SJSA1 (cell line): Measurements from ENCODE around the gene TEX19. TPM values are rescaled to one million over a fixed set of nuclear protein-coding genes. Genes with fewer than 3 reads are reported as not detected.
"Not testable (repeated sequence)": the region's sequence is repeated elsewhere in the genome, so short reads cannot be mapped to it uniquely, and the experiment has no call there.

ENCODE experiments used
- DNase-seq, 2 experiments: peaks; one replicate each; pipeline ENCODE4 v3.0.0-alpha.2; 2015 to 2020; ENCODE audit warnings: low spot score in 2 of 2, low read depth in 1 of 2
- H3K27ac ChIP-seq: fragments of 250-450 bp; sonication (Bioruptor Pico); 2 replicates; pipeline ENCODE4 v1.5.1; 2020; ENCODE audit warnings: mild to moderate bottlenecking, moderate library complexity
- H3K27me3 ChIP-seq: fragments of 250-450 bp; sonication (Bioruptor Pico); replicated peaks from 2 replicates; pipeline ENCODE4 v1.5.1; 2020; ENCODE audit warnings: mild to moderate bottlenecking, moderate library complexity
- H3K36me3 ChIP-seq: fragments of 250-450 bp; sonication (Bioruptor Pico); 2 replicates; pipeline ENCODE4 v1.5.1; 2020; ENCODE audit warnings: mild to moderate bottlenecking
- H3K4me1 ChIP-seq: fragments of 250-450 bp; sonication (Bioruptor Pico); replicated peaks from 2 replicates; pipeline ENCODE4 v1.6.1; 2021; ENCODE audit warnings: mild to moderate bottlenecking
- H3K4me3 ChIP-seq: fragments of 250-450 bp; sonication (Bioruptor Pico); 2 replicates; pipeline ENCODE4 v1.5.1; 2020; ENCODE audit warnings: mild to moderate bottlenecking
- H3K9me3 ChIP-seq: fragments of 250-450 bp; sonication (Bioruptor Pico); replicated peaks from 2 replicates; pipeline ENCODE4 v1.5.1; 2020; ENCODE audit warnings: mild to moderate bottlenecking
- total RNA-seq: library from RNA; depleted of rRNA; stranded (reverse); fragments of >200 nt; shearing (Covaris generic); gene quantifications from 2 replicates; pipeline ENCODE4 v1.2.3, GENCODE V29; 2014

The TEX19 gene
- total RNA-seq, 1 experiment from 2014 or later: 0.34 TPM

- H3K9me3 ChIP-seq: no peaks in the 10 kb centered on the region
- H3K27me3 ChIP-seq: no peaks in the 10 kb centered on the region
- H3K4me1 ChIP-seq: peaks cover 47% of the 10 kb centered on the region
- H3K27ac ChIP-seq: peak overlapping the region; percentile 42
- DNase-seq: peak; percentile 84 to 86
- H3K4me3 ChIP-seq: peak overlapping the region; percentile 26
- no peaks in the 10 kb centered on the region for H3K36me3 ChIP-seq
These were observed 20.0 kb upstream of the TEX19 start for GRCh38 chr17:82338858-82339633.

DNA sequence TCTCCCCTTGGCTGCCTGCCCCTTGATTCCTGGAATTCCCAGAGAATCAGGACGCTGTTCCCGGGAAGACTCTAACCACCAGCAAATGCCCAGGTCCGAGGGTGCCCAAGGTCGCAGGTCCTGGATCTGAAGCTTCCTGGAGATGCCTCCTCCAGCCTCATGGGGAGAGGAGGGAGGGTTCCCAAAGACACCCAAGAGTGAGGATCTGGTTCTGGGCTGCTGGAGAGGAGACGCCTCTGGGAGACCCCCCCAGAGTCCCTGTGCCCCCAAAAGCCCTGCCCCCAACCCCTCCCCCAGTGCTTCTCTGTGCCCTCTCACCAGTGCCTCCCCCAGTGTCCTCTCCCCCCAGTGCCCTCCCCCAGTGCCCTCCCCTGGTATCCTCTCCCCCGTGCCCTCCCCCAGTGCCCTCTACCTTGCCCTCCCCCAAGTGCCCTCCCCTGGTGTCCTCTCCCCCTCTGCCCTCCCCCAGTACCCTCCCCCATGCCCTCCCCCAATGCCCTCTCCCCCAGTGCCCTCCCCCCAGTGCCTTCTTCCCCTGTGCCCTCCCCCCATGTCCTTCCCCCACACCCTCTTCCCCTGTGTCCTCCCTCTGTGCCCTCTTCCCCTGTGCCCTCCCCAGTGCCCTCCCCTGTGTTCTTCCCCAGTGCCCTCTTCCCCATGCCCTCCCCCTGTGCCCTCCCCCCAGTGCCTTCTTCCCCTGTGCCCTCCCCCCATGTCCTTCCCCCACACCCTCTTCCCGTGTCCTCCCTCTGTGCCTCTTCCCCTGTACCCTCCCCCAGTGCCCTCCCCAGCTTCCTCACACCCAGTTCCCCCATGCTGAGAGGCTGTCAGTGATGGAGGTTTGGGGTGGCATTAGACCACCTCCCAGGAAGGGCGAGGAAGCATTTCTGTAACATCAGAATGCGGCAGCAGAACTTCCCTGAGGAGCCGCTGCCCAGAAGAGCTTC lies 19.1 kb upstream of the TEX19 start:
- no peak for DNase-seq
- H3K9me3 ChIP-seq: no peaks in the 10 kb centered on the region
- H3K27ac ChIP-seq: peak overlapping the region; percentile 42
- H3K4me3 ChIP-seq: peak overlapping the region; percentile 26
- no peaks in the 10 kb centered on the region for H3K36me3 ChIP-seq
- H3K27me3 ChIP-seq: no peaks in the 10 kb centered on the region
- H3K4me1 ChIP-seq: peaks cover 46% of the 10 kb centered on the region

GRCh38 chr17:82342361-82343079 lies 16.5 kb upstream of the TEX19 start:
- Histone ChIP-seq H3K36me3 (no peaks in the 10 kb centered on the region), H3K9me3 (no peaks in the 10 kb centered on the region), H3K27ac (no peak overlapping the region), H3K4me1 (peaks cover 33% of the 10 kb centered on the region), H3K27me3 (no peaks in the 10 kb centered on the region), H3K4me3 (no peak overlapping the region)
- no peak for DNase-seq

GRCh38 chr17:82343560-82343959 lies 15.5 kb upstream of the TEX19 start:
- Histone ChIP-seq H3K4me3 (no peak overlapping the region), H3K9me3 (no peaks in the 10 kb centered on the region), H3K27ac (no peak overlapping the region), H3K27me3 (no peaks in the 10 kb centered on the region), H3K36me3 (no peaks in the 10 kb centered on the region), H3K4me1 (peaks cover 26% of the 10 kb centered on the region)
- no peak for DNase-seq

GRCh38 chr17:82344175-82344907 lies 14.7 kb upstream of the TEX19 start:
- H3K36me3 ChIP-seq: no peaks in the 10 kb centered on the region
- no peaks in the 10 kb centered on the region for H3K9me3 ChIP-seq
- no peak for DNase-seq
- H3K27ac ChIP-seq: no peak overlapping the region
- H3K27me3 ChIP-seq: no peaks in the 10 kb centered on the region
- no peak overlapping the region for H3K4me3 ChIP-seq
- H3K4me1 ChIP-seq: peaks cover 18% of the 10 kb centered on the region

DNA sequence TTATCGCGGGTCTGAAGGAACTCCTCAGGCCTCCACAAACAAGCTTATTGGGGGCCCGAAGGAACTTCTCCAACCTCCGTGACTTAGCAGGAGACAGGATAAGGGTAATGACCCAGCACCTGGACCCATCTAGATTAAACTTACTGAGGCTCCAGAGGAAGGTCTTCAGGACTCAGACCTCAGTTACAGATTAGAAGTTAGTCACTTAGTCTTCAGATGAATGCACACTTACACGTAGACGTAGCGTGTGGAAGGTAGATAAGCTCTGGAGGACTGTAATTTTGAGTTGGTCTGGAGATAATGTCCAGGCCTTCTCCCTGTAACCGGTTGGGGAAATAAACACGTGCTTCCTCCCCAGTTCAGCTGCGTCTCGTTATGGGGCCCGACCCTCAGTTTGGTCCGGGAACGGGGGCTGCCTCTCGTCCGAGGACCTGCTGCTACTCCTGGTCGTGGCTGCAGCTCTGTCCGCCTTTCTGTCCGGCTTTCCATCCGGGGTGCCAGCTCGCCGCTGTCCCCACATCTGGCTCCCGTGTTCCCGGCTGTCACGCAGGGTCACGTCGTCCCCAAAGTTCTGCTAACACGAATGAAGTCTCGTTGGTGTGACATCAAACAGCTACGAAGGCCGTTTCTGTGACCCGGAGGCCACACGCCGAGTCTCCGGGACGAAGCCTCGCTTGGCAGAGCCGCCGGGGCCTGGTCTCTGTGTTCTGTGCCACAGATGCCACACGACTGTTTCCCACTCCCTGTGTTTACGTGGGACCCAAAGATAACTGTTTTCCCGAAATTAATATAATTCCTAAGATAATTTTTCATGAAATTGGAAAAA lies 13.7 kb upstream of the TEX19 start:
- H3K27ac ChIP-seq: no peak overlapping the region
- H3K9me3 ChIP-seq: no peaks in the 10 kb centered on the region
- H3K4me3 ChIP-seq: no peak overlapping the region
- H3K4me1 ChIP-seq: peaks cover 15% of the 10 kb centered on the region
- DNase-seq: no peak
- H3K36me3 ChIP-seq: no peaks in the 10 kb centered on the region
- no peaks in the 10 kb centered on the region for H3K27me3 ChIP-seq

- H3K27me3 ChIP-seq: no peaks in the 10 kb centered on the region
- H3K4me1 ChIP-seq: peaks cover 15% of the 10 kb centered on the region
- DNase-seq: no peak
- H3K4me3 ChIP-seq: no peak overlapping the region
- H3K9me3 ChIP-seq: no peaks in the 10 kb centered on the region
- H3K36me3 ChIP-seq: no peaks in the 10 kb centered on the region
- H3K27ac ChIP-seq: no peak overlapping the region
These were observed 12.4 kb upstream of the TEX19 start for GRCh38 chr17:82346342-82347300.

- not testable (repeated sequence) for H3K9me3 ChIP-seq, DNase-seq, H3K27ac ChIP-seq, H3K4me3 ChIP-seq, H3K36me3 ChIP-seq, H3K27me3 ChIP-seq
- H3K4me1 ChIP-seq: peaks cover 15% of the 10 kb centered on the region
These were observed 11.1 kb upstream of the TEX19 start for GRCh38 chr17:82347994-82348393.

DNA sequence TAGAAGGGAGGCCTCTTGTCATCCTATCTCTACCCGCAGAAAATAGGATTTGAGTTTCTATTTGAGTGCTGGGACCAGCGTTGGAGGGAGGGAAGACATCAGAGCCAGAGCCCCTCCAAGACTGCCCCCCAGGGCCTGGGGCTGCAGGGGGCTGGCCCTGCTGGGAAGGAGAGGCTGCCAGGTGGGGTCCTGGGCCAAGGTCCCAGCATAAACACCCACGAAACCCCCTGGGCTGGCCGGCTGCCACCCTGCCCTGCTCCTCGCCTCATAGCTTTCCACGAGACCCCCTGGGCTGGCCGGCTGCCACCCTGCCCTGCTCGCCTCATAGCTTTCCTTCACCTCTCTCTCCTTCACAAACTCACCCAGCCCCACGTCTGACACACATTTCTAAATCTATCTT lies 10.6 kb upstream of the TEX19 start:
- Histone ChIP-seq H3K9me3 (no peaks in the 10 kb centered on the region; the same call in 1 of the 2 replicates), H3K36me3 (no peaks in the 10 kb centered on the region), H3K27ac (no peak overlapping the region), H3K4me1 (peaks cover 15% of the 10 kb centered on the region), H3K27me3 (no peaks in the 10 kb centered on the region), H3K4me3 (no peak overlapping the region)
- DNase-seq: no peak

- no peak overlapping the region for H3K4me3 ChIP-seq
- H3K27ac ChIP-seq: no peak overlapping the region
- no peak for DNase-seq
- no peaks in the 10 kb centered on the region for H3K36me3 ChIP-seq
- H3K27me3 ChIP-seq: no peaks in the 10 kb centered on the region
- peaks cover 15% of the 10 kb centered on the region for H3K4me1 ChIP-seq
- H3K9me3 ChIP-seq: no peaks in the 10 kb centered on the region; the same call in 1 of the 2 replicates
These were observed 10.2 kb upstream of the TEX19 start for GRCh38 chr17:82348866-82349265.

DNA sequence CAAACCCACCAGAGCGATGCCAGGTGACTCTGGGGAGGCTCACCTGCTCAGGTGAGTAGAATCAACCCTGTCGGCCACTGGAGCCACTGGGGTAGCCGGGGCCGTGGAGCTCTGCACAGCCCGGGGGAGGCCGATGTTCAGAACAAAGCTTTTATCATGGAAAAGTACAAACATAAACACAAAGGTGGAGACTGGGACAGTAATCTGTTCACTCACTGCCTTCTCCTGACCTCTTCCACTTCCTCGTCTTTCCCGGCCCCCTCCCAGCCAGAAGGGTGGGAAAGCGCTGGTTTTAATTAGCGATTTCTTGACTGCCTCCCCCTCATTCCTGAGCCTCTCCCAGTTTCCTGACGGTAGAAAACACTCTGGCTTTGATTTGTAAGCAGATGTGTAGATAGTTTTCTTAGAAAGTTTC lies 9.8 kb upstream of the TEX19 start:
- H3K27ac ChIP-seq: no peak overlapping the region
- H3K4me1 ChIP-seq: peaks cover 13% of the 10 kb centered on the region
- H3K27me3 ChIP-seq: no peaks in the 10 kb centered on the region
- H3K9me3 ChIP-seq: no peaks in the 10 kb centered on the region; the same call in 1 of the 2 replicates
- no peak overlapping the region for H3K4me3 ChIP-seq
- H3K36me3 ChIP-seq: no peaks in the 10 kb centered on the region
- DNase-seq: no peak
